ENCODE results near the gene NUP210.

GRCh38 chr3:13411186-13411860 is 8.8 kb downstream of the NUP210 start:
- TF ChIP-seq EZH2 (IDR thresholded peaks at IDR 0.05; ENCODE audit: low read length, unreplicated experiment) (no peak), EZH2phosphoT487 (IDR thresholded peaks at IDR 0.05; ENCODE audit: borderline replicate concordance, low read length) (no peak), CTCF (conservative IDR thresholded peaks at IDR 0.05; ENCODE audit: low read depth, low read length) (no peak)
